Measurements from ENCODE around the gene BRD2. TPM values are rescaled to one million over a fixed set of nuclear protein-coding genes. Genes with fewer than 3 reads are reported as not detected.

BRD2 gene
- total and polyA plus RNA-seq, 9 of the 15 experiments (the other 6 are each of a cell fraction or from before 2014, with no cell fraction given) = 19.0 to 252 (median 181) TPM

DNA sequence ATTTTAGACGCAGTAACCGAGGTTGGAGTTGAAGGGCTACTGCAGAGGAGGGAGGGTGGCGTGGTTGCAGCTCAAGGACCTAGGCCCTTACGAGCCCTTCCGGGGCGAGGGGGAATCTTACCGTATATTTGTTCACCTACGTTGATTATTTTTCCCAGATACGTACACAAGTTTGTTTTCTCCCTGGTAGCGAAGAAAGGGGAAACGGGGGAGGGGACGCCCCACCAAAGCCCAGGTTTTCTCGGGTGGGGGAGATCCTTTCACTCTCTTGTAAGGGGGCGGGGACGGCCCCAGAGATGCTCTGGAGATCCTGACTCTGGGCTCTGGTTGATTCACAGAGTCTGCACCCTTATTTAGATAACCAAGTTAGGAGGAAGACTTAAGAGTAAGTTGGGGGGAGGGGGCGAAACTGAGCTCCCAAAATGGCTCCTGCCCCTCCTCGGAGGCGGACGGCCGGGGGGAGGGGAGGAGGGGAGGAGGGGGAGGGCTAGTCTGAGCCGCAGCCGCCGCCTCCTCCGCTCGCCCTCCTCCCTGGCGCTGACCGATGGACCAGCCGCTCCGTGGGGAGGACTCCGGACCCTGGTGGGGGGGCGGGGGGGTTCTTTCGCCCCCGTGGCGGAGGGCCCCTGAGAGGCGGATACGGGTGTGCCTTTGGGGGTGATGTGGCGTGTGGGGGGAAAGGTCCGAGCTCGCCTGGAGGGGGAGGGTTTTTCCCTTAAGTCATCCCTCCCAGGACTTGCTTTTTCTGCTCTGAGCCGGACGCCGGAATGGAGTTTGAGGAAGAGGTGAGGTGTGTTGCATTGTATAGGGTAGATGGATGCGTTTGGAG is 2.2 kb downstream of the BRD2 start (continued):
- TF ChIP-seq, protein P1, sequence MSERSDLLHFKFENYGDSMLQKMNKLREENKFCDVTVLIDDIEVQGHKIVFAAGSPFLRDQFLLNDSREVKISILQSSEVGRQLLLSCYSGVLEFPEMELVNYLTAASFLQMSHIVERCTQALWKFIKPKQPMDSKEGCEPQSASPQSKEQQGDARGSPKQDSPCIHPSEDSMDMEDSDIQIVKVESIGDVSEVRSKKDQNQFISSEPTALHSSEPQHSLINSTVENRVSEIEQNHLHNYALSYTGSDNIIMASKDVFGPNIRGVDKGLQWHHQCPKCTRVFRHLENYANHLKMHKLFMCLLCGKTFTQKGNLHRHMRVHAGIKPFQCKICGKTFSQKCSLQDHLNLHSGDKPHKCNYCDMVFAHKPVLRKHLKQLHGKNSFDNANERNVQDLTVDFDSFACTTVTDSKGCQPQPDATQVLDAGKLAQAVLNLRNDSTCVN (CRISPR knock-in tag; IDR thresholded peaks at IDR 0.05) = no peak
- TF ChIP-seq CSDE1 (IDR thresholded peaks at IDR 0.05) (no peak), TCFL5 (CRISPR knock-in tag; conservative IDR thresholded peaks at IDR 0.05) (no peak), PPARD (CRISPR knock-in tag; IDR thresholded peaks at IDR 0.05) (no peak), MYBL2 (IDR thresholded peaks at IDR 0.05; ENCODE audit: low read depth) (no peak), MYBL2 (CRISPR knock-in tag; IDR thresholded peaks at IDR 0.05; ENCODE audit: borderline replicate concordance) (no peak), BHLHE40 (IDR thresholded peaks at IDR 0.05; ENCODE audit: low read length) (no peak; the same call in 1 of the 2 replicates), ZNF263 (CRISPR knock-in tag; IDR thresholded peaks at IDR 0.05; ENCODE audit: borderline replicate concordance) (peak; percentile 99), ZNF23 (CRISPR knock-in tag; IDR thresholded peaks at IDR 0.05) (no peak), POLR2A (conservative IDR thresholded peaks at IDR 0.05) (no peak), NUFIP1 (IDR thresholded peaks at IDR 0.05; ENCODE audit: partially characterized antibody) (no peak), CEBPB (tag; IDR thresholded peaks at IDR 0.05) (no peak), ELF1 (tag; IDR thresholded peaks at IDR 0.05) (no peak), SMARCE1 (IDR thresholded peaks at IDR 0.05) (no peak), MCM5 (IDR thresholded peaks at IDR 0.05; ENCODE audit: low read depth) (no peak), ZNF778 (CRISPR knock-in tag; IDR thresholded peaks at IDR 0.05) (no peak), ATF7 (IDR thresholded peaks at IDR 0.05) (no peak), FIP1L1 (IDR thresholded peaks at IDR 0.05; ENCODE audit: low read depth, low read length, poor library complexity, severe bottlenecking) (peak; percentile 12), MIER1 (IDR thresholded peaks at IDR 0.05; ENCODE audit: low read depth) (no peak), SIRT6 (IDR thresholded peaks at IDR 0.05; ENCODE audit: low read depth, low read length) (no peak)
- TF ChIP-seq, protein P2, sequence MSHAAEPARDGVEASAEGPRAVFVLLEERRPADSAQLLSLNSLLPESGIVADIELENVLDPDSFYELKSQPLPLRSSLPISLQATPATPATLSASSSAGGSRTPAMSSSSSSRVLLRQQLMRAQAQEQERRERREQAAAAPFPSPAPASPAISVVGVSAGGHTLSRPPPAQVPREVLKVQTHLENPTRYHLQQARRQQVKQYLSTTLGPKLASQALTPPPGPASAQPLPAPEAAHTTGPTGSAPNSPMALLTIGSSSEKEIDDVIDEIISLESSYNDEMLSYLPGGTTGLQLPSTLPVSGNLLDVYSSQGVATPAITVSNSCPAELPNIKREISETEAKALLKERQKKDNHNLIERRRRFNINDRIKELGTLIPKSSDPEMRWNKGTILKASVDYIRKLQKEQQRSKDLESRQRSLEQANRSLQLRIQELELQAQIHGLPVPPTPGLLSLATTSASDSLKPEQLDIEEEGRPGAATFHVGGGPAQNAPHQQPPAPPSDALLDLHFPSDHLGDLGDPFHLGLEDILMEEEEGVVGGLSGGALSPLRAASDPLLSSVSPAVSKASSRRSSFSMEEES (CRISPR knock-in tag; IDR thresholded peaks at IDR 0.05) = no peak
- TF ChIP-seq, protein P3, sequence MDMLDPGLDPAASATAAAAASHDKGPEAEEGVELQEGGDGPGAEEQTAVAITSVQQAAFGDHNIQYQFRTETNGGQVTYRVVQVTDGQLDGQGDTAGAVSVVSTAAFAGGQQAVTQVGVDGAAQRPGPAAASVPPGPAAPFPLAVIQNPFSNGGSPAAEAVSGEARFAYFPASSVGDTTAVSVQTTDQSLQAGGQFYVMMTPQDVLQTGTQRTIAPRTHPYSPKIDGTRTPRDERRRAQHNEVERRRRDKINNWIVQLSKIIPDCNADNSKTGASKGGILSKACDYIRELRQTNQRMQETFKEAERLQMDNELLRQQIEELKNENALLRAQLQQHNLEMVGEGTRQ (CRISPR knock-in tag; IDR thresholded peaks at IDR 0.05) = no peak
- TF ChIP-seq, protein P4, sequence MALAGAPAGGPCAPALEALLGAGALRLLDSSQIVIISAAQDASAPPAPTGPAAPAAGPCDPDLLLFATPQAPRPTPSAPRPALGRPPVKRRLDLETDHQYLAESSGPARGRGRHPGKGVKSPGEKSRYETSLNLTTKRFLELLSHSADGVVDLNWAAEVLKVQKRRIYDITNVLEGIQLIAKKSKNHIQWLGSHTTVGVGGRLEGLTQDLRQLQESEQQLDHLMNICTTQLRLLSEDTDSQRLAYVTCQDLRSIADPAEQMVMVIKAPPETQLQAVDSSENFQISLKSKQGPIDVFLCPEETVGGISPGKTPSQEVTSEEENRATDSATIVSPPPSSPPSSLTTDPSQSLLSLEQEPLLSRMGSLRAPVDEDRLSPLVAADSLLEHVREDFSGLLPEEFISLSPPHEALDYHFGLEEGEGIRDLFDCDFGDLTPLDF (CRISPR knock-in tag; IDR thresholded peaks at IDR 0.05) = no peak

Measured in K562 (cell line).